Measurements from ENCODE around the gene TECPR1.

DNA sequence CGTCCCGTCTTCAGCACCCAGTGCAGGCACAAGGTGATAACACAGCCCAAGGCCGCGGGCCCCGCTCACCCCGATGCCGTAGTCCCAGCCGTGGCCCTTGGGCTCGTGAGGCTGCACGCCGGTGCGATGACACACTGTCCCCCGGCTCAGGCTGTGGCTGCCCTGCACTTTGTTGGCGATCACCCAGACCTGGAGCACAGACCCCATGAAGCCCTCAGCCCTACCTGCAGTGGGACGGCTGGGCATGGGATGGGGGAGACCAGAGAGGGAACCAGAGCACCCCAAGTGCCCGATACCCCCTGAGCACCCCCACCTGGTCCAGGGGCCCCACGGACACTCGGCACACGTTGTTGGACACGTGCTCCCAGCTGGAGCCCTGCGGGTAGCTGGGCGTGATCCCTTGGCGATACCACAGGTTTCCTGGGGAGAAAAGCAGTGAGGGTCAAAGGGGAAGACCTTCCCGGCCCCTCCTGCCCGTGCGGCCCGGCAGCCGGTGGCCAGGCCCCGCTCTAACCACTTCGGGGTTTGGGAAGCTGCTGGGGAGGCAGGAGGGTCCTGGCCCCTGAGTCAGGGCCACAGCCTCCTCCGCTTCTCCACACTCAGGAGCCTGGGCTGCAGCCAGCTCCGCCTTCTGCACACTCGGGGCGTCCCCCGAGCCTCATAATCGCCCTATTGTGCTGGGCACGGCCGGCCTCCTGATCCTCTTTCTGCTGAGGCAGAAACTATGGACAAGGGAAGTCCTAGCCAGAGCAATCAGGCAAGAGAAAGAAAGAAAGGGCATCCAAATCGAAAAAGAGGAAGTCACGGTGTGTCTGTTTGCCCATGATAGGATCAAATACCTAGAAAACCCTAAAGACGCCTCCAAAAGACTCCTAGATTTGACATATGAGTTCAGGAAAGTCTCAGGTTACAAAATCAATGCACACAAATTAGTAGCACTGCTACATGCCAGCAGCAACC is 34.1 kb downstream of the TECPR1 start:
- TF ChIP-seq POLR2AphosphoS5 (IDR thresholded peaks at IDR 0.05; ENCODE audit: low read depth, low read length) = no peak
- no peak for TF ChIP-seq TAF1 (IDR thresholded peaks at IDR 0.05; ENCODE audit: borderline replicate concordance, insufficient read depth, low read length)

All from PFSK-1 (cell line).